RKO (cell line): ENCODE results near the gene RFFL.
"Not testable (repeated sequence)": the region's sequence is repeated elsewhere in the genome, so short reads cannot be mapped to it uniquely, and the experiment has no call there.

Experiments
- DNase-seq: peaks from one replicate; pipeline ENCODE4 v3.0.0-alpha.2; 2016; ENCODE audit warnings: low spot score

RFFL gene

DNA sequence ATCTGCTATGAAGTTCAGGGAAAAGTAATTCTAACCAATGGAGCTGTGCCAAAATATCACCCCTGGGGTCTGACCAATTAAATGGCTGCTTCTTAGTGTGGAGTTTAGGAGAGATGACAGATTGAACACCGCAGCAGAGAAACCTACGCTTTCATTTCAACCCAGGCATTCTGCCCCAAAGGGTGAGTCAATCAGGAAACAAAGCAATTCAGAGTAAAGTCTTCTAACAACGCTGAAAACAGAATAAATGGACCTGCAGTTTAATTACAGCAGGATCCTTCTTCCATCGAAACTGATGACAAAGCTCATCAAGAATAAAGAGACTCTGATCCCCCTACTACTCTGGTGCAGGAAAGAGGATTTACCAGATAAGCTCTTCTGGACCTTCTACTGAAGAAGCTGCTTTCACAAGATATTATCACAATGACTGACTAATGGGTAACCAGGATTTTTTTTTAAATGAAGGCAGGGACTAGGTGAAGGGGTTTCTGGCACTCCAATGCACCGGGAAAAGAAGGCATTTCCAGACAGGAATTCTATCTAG is 16.7 kb downstream of the RFFL start:
- no peak for DNase-seq

DNA sequence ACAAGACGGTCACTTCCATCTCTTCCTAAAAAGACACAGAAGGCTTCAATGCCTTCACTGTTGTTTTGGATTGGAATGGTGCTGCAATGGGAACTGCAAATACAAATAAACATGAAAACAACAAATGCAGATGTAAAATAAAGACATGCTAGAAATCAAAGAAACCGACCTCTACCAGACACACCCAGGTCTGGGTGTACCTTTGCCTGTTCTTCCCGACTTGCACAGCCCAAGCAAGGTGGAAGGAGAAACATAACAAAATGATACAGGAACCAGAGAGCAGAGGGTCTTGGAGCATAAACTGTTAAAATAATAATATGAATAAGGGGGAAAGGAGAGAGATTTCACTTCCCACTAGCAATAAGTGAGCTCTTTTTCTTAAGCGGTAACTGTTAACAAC is 17.3 kb downstream of the RFFL start:
- DNase-seq, result no peak

DNA sequence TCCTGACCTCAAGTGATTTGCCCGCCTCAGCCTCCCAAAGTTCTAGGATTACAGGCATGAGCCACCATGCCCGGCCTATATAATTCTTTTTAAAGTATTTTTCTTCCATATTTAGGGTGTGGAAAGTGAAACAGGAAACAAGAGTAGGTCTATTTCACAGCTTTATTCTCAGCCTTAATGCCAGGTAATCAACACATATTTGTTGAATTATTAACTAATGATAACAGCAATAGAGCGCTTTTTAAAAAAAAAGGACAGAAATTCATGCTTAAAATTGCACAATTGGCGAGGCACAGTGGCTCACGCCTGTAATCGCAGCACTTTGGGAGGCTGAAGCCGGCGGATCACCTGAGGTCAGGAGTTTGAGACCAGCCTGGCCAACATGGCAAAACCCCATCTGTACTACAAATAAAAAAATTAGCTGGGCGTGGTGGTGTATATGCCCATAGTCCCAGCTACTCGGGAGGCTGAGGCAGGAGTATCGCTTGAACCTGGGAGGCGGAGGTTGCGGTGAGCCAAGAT is 18.0 kb downstream of the RFFL start:
- DNase-seq, result not testable (repeated sequence)

DNA sequence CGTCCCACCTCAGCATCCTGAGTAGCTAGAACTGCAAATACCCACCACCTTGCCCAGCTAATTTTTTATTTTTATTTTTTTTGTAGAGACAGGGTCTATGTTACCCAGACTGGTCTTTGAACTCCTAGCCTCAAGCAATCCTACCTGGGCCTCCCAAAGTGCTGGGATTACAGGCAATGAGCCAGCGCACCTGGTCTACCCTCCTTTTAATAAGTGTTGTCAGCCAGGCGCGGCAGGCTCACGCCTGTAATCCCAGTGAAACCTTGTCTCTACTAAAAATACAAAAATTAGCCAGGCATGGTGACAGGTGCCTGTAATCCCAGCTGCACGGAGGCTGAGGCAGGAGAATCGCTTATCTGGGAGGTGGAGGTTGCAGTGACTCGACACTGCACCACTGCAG is 19.3 kb downstream of the RFFL start:
- no peak for DNase-seq

DNA sequence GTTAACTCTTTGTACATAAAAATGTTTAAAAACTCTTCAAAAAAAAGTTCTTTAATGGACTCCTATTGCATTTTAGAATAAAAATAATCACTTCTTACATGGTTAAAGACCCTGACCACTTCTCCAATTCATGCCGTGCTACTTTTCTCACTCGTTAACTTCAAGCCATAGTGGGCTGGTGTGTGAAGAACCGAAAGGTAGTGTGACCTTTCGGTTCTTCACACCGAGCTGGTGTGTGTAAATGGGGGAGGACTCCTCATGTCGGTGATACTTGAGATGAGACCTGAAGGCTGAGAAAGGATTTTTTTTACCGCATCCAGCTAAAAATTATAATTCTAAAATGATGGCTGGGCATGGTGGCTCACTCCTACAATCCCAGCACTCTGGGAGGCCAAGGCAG is 22.1 kb downstream of the RFFL start:
- no peak for DNase-seq

DNA sequence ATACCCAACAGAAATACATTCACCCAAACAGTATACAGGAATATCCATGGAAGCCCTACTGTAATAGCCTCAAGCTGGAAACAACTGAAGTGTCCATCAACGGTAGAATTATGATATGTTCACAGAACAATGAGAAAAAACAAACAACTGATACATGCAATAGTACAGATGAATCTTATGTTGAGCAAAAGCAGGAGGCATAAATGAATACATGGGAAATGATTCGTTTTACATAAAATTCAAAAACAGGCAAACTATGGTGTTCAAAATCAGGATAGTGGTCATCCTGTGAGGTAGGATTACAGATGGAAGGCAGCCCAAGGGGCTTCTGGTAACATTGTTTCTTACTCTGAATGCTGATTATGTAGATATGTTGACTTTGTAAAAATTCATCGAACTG is 25.1 kb downstream of the RFFL start:
- DNase-seq, result no peak

DNA sequence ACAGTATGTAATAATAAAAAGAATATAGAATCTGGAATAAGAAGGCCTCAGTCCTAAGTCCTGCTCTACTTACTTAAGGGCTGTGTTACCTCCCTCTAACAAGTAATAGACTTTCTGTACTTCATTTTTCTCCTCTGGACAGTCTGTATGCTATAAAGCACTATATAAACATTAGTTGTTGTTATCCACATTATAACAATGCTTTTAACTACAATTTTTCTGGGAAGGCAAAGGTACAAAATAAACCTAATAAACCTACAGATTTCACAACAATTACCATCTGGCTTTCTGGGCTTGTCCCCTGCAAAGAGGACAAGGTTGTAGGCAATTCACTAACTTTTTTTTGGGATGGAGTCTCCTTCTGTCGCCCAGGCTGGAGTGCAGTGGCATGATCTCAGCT is 32.7 kb downstream of the RFFL start:
- DNase-seq, result no peak

DNA sequence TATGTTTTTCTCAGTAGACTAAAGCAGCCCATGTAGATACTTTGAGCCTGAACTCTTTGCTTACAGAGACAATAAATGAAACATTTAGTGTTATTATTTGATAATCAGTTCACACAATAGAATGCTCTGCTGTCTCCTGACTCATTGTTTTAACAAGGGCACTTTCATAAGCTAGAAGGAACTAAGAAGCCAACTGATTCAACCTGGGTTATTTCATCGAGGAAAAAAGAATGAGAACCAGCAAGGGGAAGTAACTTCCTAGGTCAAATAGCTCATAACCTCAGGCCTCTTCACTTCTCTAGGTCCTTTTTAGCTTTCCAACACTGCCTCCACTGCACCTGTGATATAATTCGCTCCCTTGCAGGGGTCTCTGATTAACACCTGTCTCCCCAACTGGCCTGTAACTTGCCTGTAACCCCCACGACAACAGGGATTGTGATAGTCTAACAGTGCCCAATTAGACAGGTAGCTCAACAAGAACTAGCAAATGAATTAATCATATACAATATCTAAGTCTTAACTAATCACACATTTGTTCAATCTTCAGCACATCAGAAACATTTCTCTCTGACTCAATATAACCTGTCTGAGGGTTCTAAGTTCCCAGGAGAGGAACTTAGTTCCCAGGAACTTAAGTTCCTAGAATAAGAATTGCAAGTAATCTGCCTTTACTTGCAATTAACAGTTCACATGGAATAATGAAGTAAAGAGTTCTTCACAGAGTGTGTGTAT is 34.8 kb downstream of the RFFL start:
- no peak for DNase-seq

DNA sequence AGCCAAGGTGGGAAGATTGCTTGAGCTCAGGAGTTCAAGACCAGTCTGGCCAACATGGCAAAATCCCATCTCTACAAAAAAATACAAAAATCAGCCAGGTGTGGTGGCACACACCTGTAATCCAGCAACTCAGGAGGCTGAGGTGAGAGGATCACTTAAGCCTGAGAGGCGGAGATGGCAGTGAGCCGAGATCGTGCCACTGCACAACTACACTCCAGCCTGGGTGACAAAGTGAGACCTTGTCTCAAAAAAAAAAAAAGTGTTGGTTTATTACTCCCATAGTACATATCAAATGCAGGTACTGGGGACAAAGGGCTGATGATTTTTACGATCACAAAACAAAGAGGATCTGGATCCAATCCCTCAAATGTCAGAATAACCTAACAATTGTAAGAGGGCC is 35.4 kb downstream of the RFFL start:
- DNase-seq, result not testable (repeated sequence)

DNA sequence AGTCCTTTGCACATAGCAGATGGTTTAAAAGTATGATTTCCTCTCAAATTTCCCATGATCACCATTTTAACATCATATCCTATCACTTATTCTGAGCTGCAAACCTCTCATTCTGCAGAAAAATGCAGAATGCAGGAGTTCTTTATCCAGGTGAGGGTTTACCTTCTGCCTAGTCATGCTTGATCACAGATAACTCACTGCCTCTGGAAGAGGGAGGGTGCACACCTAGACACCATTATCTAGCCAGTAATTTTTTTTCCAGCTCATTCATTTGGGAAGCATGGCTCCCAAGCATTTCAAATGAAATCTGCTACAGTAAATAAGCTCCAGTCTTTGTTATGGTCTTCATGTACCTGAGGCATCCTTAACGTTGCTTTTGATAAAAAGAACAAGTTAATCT is 38.0 kb downstream of the RFFL start:
- DNase-seq, result no peak

DNA sequence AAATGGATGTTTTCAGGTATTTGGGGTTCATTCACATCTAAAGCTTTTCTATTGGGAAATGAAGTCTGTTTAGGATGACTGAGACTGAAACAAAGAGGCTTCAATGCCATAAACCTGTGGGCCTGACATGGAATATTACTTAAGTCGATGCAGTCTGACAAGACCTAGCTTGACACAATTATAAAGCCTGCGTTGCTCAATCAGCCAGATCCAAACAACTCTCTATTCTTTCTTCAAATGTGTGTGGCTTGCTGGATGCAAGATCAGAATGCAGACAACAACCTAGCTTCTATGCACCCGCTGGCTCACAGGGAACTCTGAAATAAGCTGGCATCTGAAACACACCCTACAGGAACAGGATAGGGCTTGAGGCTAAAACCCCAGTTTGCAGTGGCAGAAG is 40.0 kb downstream of the RFFL start:
- no peak for DNase-seq

DNA sequence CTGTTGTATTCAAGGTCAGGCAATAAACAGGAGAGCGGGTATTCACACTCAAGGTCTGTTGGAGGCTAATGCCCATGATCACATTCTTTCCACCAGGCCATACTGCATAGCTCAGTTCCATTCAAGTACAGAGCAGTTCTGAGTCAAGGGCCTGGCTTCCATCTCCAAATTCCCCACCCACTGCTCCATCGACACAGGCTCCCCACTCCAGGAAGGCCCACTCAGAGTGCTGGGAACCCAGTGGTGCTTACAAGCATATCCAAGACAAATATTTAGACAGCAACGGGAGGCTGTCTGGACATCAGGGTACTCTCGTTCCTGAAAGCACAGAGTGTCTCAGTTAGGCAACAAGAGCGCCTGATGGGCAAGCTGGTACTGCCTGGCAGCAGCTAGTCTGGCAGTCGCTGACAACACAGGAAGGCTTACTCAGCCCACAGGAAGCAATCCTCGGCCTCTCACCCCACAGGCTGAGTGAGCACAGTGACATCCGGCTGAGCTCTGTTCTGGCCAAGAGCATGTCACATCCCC is 40.9 kb downstream of the RFFL start:
- peak; percentile 92 for DNase-seq

DNA sequence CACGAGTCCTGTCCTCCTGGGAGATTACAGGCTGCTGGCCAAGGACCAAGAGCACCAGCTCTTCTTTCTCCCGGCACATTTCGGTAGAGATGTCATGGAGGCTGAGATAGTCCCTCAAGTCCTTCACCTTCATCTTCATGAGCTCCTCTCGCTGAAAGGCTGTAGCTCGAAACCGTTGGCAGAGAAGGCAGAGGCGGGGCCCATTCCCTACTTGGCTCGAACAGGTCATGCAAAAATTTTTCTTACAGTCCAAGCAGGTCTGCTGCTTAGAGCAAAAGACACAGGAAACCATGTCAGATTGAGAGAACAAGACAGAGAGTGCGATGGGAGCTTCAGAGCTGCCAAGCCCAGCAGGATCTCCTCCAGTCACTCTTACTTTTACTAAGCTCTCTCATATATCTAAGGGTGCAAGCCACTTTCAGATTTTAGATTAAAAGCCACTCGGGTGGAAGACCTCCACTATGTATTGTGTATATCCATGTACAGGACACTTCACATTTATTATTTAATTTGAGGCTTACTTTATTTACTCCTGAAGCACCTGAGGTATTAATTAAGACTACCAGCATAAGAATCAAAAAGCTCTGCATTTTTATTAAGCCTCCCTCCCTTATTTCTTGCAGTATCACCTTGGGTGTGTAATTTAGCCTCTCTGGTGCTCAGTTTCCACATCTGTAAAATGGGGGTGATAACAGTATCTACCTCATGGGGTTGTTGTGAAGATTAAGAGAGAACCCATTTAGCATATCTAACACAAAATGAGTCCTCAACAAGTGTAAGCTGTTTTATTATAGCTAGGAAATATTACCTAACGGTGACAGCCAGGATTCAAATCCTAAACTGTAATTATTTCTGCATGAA is 41.8 kb downstream of the RFFL start:
- no peak for DNase-seq

DNA sequence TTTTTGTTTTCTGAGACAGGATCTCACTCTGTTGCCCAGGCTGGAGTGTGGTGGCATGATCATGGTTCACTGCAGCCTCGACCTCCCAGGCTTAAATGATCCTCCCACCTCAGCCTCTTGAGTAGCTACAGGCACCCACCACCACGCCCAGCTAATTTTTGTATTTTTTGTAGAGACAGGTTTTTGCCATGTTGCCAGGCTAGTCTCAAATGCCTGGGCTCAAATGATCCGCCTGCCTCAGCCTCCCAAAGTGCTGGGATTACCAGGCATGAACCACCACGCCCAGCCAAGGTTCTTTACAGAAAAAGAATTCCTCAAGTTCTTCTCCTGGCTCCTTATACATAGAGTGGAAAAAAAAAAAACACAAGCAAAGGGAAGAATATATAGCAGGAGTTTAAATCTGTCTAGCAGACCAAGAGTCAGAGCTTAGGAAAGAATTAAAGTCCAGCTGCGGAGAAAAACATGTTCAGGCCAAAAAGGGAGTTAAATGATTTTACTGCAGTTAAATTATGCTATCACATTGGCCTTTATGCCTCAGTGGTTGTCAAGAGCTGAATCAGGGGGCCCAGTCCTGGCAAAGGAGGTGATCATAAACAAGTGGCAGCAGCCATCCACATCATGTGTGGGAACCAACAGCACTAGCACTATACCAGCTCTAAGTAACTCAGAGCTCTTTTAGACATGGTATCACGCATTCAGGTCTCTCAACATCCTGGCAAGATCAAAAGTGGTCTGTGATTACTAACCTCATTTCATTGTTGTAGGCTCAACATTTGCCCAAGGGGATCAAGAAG is 43.9 kb downstream of the RFFL start:
- DNase-seq, result no peak

DNA sequence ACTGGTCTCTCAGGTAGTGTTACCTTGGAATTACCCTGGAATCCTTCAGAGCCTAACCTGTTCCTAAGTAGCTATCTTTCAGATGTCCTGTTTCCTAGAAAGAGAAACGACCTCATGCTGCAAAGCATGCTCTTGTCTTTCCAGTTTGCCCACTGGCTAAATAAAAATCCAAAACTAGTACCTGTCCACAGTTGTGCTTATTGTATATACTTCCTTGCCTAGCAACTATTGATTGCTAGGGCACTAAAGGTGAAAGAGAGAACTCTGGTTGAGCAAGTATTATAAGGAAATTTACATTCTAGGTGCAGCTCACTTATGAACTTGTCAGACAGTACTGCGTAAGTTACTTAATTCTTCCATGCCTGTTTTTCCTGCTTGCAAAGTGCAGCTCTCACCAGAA is 44.7 kb downstream of the RFFL start:
- no peak for DNase-seq

DNA sequence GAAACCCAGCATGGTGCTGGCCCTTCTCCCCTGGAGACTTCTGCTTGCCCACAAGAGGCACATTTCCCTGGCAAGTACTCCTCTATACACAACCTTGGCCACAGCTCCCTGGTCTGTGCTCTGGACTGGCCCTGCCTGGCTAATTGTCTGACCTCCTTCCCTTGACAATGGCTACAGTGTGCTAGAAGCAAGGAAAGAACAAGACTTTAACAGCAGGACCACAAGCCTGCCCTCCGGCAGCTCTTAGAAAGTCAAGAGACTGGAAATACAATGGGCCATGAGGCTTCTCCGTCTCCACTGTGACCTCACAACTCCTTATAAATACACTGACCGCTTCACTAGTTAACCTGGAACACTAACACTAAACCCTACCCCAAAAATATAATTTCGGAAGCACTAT is 46.5 kb downstream of the RFFL start:
- no peak for DNase-seq

DNA sequence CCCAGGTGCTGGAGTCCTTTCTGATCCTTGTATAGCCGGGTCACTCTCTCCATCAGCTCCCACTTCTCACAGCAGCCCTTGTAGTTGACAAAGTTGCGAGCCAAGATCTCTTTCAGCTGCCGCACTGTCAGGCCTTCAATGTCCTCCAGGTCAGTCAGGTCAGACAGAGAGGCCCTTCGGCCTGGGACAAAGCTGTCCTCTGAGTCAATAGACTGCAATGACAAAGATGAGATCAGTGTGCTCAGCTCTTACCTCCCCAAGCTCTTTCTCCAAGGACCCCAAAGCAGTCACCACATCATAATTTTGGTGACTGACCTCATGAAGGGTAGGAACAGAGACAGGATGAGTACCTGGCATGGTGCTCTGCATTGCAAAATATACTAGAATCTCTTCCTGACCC is 47.1 kb downstream of the RFFL start:
- no peak for DNase-seq

DNA sequence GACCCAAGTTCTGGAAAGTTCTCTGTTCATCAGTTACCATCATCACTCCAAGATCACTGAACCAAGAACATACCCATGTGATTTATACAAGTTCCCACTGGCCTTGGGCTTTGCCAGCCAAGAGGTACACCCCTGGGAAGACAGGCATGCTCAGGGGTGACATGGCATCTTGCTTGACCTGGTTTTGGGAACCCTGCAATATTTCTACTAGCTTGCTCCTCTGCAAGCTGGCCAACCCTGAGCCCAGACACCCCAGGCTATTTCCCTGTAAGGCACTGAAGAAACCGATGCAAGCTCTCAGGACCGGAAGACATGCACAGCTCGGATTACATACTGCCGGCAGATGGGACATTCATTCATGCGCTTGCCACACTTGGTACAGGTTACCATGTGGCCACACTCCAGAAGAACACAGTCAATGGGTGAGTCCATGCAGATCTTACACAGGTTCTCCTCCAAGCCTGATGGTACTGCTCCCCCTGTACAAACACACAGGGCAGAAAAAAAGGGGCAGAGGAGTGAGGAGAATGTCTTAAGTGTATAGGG is 51.8 kb downstream of the RFFL start:
- DNase-seq, result no peak

DNA sequence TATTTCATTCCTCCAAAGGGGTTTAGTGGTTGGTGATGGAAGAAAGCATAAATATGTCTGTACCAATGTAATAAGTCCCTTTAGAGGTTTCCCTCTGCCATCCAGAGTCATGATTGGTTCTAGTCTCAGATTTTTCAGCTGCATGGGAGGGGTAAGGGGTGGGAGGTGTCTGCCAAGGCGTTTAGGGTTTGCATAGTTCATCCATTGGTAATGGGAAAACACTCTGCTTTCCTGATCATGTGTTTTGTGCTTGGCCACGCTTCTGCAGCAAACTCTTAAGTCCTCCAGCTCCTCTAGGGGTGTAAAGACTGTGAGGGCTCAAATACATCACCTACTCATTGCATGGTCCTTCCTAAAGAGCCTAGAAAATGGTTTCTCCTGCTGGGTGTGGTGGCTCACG is 53.4 kb downstream of the RFFL start:
- DNase-seq, result no peak

DNA sequence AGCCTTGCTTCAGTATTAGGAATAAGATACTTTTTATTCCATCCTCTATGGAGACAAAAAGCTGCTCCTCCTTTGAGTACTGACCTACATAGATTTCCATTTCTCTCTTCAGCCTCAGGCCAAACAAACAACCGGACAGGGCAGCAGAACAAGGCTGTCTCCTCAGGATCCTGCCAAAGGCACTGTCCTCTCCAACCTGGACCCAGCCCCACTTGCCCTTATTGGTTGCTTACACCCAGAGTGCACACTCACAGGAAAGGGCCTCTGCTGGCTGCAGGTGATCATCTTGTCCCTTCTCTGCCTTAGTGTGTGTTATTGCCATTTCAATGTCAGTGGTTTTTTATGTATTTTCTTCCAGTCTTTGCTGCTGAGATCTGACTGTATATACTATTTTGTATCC is 56.5 kb downstream of the RFFL start:
- no peak for DNase-seq

DNA sequence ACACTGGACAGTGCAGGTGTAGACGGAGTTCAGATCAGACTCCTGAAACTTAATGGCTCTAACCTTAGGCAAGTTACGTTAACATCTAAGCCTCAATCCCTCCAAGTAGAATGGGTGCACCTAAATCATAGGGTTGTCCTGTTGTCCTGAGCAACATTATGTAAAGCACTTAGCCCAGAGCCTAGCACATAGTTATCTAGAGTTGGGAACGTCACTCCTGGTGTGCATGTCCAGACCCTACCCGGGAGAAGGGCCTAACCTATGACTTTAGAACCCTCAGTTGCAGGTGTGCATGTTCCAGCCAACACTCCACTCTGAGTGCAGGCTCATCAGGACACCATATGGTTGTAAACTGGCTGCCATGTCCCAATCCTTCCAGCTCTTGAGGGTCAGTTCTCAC is 57.2 kb downstream of the RFFL start:
- DNase-seq, result no peak

DNA sequence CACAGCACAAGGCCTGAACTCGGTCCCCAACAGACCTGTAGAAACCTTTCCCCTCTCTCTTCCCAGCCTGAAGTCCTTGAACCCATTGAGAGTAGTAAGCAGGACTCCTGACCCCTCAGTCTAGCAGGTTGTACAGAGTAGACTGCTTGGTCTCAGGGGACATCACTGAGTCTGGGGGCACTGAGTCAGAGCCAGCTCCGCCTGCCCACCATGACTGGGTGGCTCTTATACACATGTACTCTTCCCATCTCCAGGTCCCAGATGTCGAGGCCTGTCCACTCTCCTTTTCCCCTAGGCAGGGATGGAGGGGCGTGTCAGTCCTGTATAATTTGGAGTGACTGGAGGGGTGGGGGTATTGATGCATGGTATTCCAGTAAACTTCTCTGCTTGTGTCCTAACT is 59.7 kb downstream of the RFFL start:
- DNase-seq, result no peak
